WTC11 (cell line): ENCODE data around the gene UCN.

Source experiments
- CREM ChIP-seq: sonication (generic); formaldehyde crosslinking; IDR thresholded peaks from 2 replicates; pipeline ENCODE4 v1.8.1; 2022; ENCODE audit warnings: mild to moderate bottlenecking, missing genetic modification reagents, moderate library complexity
- HMGXB4 ChIP-seq: sonication (generic); formaldehyde crosslinking; IDR thresholded peaks from 2 replicates; pipeline ENCODE4 v1.8.1; 2023; ENCODE audit warnings: mild to moderate bottlenecking, moderate library complexity, missing genetic modification reagents
- STAT6 ChIP-seq: sonication (generic); formaldehyde crosslinking; conservative IDR thresholded peaks from 2 replicates; pipeline ENCODE4 v1.8.1; 2023; ENCODE audit warnings: mild to moderate bottlenecking, low read depth, missing genetic modification reagents, moderate library complexity
- ZNF232 ChIP-seq: sonication (generic); formaldehyde crosslinking; IDR thresholded peaks from 2 replicates; pipeline ENCODE4 v1.8.0; 2022; ENCODE audit warnings: mild to moderate bottlenecking, missing genetic modification reagents
- TF ChIP-seq, protein P1 (sequence below): fragments of 200-600 bp; IDR thresholded peaks from 2 replicates; pipeline ENCODE4 v1.8.0; 2022; ENCODE audit warnings: antibody characterized with exemption
- TF ChIP-seq, protein P2 (sequence below): sonication (generic); formaldehyde crosslinking; IDR thresholded peaks from 2 replicates; pipeline ENCODE4 v1.8.0; 2022; ENCODE audit warnings: mild to moderate bottlenecking, missing genetic modification reagents

- TF ChIP-seq CREM (CRISPR knock-in tag): no peak
- TF ChIP-seq, protein P1, sequence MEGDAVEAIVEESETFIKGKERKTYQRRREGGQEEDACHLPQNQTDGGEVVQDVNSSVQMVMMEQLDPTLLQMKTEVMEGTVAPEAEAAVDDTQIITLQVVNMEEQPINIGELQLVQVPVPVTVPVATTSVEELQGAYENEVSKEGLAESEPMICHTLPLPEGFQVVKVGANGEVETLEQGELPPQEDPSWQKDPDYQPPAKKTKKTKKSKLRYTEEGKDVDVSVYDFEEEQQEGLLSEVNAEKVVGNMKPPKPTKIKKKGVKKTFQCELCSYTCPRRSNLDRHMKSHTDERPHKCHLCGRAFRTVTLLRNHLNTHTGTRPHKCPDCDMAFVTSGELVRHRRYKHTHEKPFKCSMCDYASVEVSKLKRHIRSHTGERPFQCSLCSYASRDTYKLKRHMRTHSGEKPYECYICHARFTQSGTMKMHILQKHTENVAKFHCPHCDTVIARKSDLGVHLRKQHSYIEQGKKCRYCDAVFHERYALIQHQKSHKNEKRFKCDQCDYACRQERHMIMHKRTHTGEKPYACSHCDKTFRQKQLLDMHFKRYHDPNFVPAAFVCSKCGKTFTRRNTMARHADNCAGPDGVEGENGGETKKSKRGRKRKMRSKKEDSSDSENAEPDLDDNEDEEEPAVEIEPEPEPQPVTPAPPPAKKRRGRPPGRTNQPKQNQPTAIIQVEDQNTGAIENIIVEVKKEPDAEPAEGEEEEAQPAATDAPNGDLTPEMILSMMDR: no peak
- no peak for TF ChIP-seq STAT6
- TF ChIP-seq HMGXB4 (CRISPR knock-in tag): no peak
- TF ChIP-seq, protein P2, sequence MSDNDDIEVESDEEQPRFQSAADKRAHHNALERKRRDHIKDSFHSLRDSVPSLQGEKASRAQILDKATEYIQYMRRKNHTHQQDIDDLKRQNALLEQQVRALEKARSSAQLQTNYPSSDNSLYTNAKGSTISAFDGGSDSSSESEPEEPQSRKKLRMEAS (CRISPR knock-in tag): no peak
- no peak for TF ChIP-seq ZNF232 (CRISPR knock-in tag)
Measured at GRCh38 chr2:27305516-27305915, 2.7 kb downstream of the UCN start.
